ENCODE measurements around the gene CRISPLD2.

CRISPLD2 gene

GRCh38 chr16:84803146-84803545, 16.6 kb upstream of the CRISPLD2 start:
- no peak for DNase-seq

- no peak for DNase-seq
Measured at GRCh38 chr16:84804326-84804725, 15.5 kb upstream of the CRISPLD2 start.

DNA sequence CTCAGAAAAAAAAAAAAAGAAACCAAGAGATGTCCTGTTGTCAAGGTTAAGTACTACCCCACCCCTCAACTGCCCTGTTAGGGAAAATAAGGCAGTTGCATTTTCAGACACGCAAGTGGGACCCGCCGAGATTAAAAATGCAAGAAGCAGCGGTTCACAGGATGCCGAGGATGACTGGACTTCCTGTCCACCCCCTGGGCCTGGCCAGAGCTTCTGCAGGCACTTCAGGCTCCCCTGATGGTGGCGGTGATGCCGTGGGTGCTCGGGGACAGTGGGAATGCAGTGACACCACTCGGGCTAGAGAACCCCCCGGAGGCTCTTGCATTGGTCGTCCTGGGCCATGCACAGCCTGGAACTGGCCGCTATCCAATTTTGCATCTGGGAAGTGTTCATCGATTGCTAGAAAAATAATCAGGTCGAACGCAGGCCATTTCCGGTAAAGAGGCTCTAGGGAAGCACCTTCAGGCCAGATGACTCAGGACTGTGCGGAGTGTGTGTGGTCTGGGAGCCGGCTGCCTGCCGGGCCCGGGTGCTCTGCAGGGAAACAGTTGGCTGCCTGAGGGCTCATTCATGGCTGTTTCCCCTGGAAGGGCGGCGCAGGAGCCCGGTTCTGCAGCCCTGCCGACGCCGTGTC, 13.4 kb upstream of the CRISPLD2 start:
- no peak for DNase-seq

GRCh38 chr16:84806890-84807258, 12.9 kb upstream of the CRISPLD2 start:
- no peak for DNase-seq

DNA sequence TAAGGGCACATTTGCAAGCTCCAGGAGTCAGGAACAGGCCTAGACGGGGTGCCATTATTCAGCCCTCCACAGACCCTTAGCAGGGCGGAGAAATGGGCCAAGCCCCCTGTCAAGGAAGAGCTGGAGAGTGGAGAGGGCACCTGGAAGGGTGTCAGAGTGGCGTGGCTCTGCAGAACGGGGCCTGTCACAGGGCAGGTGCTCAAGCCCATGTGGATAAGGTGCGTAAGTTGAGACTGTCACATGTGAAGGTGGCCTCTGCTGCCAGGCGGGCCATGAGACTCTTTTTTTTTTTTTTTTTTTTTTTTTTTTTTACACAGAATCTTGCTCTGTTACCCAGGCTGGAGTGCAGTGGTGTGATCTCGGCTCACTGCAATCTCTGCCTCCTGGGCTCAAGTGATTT, 12.0 kb upstream of the CRISPLD2 start:
- no peak for DNase-seq

DNA sequence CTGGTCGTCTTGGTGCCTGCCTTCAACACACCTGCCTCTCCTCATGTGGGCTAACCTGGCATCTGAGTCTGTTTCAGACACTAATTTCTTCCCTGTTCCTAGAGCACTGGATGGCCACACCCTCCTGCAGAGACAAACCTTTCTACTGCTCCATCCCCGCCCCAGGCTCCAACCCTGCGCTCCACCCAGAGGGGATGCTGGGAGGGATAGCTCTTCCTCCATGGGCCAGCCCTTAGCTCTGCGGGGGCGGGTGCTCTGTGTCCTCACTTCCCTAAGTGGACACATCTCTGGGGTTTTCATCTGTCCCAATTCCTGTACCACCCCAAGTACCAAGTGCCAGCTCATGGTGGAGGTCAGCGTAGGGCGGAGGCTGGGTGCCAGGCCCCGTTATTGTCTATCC, 11.0 kb upstream of the CRISPLD2 start:
- no peak for DNase-seq

DNA sequence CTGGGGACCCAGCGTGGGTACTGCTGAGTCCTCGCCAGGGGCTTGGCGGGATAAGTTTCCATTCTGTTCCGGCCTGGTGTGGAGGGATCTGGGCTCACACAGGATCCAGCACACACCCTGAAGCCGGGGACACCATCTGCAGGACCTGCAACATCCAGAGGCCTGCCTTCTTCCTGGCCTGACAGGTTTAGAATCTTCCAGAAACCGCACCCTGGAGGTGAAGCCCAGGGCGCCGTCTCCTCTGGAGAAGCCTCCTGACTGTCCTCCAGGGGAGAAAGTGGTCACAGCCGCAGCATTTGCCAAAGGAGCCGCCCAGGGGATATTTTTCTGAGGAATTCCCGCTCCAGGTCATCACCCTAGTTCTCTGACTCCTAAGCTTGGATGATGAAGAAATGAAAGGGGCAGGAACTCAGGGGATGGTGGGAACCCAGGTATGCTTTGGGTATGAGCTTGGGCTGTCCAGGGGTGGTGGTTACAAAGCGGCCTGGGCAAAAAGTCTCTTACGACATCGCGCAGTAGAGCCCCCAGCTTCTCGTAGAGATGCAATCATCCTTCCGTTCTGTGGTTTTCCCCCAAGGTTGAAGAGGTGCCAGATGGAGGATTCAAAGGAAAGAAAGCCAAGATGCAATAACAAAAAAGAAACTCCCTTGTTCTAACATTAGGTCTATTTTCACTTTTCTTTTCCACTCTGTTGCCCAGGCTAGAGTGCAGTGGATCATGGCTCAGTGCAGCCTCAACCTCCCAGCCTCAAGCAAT, 9.1 kb upstream of the CRISPLD2 start:
- DNase-seq: no peak

DNA sequence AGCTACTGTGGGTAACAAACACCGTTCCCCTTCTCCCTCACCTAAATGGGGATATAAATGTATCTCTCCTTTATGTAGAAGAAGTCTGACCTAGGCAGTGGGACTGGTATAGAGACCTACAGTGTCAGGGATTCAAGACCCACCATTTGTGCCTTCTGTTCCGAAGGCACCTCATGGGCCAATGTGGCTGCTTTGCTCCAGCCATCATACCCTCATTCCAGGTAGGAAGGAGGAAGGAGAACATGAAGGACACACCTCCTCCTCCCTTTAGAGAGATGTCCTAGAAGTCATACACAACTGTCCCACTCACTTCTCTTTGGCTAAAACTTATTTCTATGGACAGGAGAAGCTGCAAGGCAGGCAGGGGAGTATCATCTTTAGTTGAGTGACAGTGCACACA, 8.3 kb upstream of the CRISPLD2 start:
- DNase-seq: no peak

DNA sequence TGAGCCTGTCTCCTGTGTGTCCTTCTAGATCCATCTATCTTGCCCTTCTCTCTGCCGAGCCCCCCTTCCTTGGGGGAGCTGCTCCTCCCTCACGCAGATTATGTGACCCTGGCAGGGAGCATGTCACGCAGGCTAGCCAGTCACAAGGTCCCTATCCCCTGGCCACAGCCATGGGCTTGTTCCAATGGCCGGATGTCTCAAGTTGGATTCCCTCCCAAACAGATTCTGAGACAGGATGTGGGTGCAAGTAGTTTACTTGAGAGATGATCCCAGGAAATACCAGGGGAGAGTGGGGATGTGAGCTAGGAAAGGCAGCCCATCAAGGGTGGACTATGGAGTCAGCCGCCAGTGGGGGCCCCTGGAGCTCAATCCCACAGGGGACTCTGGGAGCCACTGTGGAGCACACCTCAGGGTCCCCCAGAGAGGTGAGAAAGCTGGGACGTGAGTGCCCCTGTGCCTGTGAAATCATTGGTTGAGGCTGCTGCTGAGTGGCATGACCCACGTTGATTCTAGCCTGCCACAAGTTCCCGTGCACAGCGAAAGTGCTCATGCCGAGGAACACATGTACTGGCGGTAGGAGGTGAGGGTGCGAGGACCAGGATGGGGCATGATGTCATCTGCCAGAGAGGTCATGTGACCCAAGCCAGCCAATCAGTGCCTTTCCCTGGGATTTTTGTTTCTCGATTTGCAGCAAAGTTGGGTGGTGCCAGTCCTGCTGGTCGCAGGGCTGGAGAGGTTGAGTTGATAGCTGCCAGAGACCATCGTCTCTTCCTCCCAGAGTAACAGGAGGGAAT, 6.4 kb upstream of the CRISPLD2 start:
- no peak for DNase-seq

DNA sequence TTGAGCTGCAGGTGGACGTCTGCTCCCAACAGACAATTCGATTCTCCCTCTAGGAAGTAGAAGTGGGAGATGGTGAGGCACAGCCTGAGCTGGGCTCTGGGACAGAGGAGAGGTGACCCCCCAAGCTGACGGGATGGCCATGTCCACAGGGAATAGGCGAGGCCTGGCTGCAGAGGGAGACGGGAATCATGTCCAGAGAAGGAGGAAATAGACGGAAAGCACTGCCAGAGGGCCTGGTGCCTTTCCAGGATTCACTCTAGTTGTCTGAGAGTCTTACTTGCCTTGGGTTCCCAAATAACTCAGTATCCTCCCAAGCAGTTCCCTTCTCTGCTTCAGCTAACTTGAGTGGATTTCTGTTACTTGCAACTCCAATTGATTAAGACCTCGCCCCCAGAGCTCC, 4.3 kb upstream of the CRISPLD2 start:
- no peak for DNase-seq

- no peak for DNase-seq
Measured at GRCh38 chr16:84816023-84816422, 3.8 kb upstream of the CRISPLD2 start.

DNA sequence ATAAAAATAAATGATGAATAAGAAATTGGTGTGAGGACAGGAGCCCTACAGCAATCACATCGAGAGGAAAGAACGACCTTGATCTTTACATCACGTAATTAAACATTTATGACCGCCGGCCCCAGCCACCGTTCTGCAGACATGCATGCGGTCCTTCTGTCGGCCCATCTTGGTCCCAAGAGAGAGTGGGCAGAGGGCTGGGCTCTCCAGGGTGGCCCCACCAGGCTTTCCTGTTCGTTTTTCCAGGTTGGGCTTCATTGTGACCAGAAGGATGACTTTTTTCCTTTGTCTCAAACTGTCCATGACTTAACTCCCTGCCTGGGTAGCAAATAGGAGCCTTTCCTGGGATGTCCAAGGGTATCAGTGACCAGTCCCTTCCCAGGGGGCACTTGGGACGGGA, 3.3 kb upstream of the CRISPLD2 start:
- DNase-seq: no peak

DNA sequence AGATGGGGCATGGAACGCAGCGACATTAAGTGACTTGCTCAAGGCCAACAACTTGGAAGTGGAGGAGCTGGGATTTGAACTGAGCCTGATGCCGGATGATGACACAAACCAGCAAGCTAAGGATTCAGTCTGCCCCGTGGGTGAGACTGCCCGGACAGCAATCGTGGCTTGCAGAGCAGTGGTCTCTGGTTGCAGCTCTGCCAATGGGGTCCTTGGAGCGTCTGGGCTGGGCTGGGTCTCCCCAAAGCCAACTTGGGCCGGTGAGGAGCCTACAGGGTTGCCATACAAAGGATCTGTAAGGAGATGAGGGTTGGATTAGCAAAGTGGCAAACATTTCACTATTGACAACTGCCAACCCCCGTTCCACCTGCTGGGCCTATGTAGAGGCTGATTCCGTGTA, 2.6 kb upstream of the CRISPLD2 start:
- DNase-seq: no peak

DNA sequence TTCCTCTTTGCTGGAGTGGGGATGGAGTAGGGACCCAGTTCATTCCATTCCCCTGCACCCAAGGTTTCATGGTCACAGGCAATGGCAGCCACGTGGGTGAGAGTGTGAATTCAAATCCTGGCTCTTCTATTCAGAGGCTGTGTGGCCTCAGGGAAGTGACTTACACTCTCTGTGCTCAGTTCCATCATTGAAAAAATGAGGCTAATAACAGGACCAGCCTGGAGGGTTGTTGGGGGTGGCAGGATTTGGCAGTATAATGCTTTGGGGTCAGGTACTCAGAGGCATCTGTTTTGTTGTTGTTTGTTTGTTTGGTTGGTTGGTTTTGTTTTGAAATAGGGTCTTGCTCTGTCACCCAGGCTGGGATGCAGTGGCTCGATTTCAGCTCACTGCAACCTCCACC, 2.2 kb upstream of the CRISPLD2 start:
- DNase-seq: no peak

GRCh38 chr16:84818133-84818532, 1.7 kb upstream of the CRISPLD2 start:
- DNase-seq: no peak

GRCh38 chr16:84818989-84819643, 669 bp upstream of the CRISPLD2 start:
- no peak for DNase-seq

- DNase-seq: no peak
Measured at GRCh38 chr16:84820305-84820684, 510 bp downstream of the CRISPLD2 start.

DNA sequence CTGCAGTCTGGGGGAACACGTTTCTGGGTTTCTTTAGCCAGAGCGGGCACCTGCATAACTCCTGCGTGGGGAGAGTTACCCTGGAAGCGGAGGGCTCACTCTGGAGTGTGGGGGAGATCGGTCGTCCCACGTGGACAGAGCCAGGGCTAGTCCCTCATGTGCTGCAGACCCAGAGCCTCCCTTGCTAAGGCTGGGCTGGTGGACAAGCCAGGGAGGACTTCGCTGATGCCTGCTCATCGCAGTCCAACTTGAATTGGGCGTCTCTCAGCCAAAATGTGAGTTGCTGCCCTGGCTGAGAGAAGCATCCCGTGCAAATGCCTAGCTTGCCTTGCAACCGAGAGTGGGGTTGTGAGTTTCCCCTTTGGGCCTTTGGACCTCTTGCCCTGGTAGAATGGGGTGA, 986 bp downstream of the CRISPLD2 start:
- DNase-seq: no peak

DNA sequence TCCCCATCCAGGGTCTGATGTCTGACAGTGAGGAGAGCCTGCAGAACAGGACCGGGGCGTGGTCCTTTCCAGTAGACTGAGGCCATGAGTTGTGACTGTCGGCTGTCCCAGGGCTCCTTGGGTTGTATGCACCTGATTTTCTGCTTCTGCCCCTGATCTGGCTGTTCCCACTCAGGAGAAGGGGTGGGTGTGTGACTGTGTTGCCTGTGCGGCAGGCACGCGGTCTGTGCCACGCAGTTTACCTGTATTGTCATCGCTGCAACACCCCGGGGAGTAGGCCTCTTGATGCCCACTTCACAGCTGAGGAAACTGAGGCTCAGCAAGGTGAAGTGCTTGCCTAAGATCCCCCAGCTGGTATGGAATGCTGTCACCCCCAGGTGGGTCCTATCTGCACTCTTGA, 1.4 kb downstream of the CRISPLD2 start:
- no peak for DNase-seq

GRCh38 chr16:84821728-84822689, 2.2 kb downstream of the CRISPLD2 start:
- no peak for DNase-seq

DNA sequence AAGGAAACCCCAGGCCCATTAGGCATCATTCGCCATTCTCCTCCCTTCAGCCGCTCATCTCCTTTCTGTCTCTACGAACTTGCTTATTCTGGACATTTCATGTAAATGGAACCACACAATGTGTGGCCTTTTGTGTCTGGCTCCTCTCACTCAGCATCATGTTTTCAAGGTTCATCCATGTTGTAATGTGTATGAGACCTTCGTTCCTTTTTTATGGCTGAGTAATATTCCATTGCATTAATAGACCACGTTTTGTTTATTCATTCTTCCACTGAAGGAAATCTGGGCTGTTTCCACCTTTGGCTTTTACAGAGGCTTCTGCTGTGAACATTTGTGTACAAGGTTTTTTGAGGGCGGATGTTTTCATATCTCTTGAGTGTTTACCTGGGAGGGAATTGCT, 3.2 kb downstream of the CRISPLD2 start:
- DNase-seq: no peak

- no peak for DNase-seq
Measured at GRCh38 chr16:84823484-84823883, 3.7 kb downstream of the CRISPLD2 start.
